ENCODE data around the gene DDX27. TPM values are rescaled to one million over a fixed set of nuclear protein-coding genes. Genes with fewer than 3 reads are reported as not detected.

DDX27 gene
- total RNA-seq, 1 donor from 2014 or later = 8.4 TPM

DNA sequence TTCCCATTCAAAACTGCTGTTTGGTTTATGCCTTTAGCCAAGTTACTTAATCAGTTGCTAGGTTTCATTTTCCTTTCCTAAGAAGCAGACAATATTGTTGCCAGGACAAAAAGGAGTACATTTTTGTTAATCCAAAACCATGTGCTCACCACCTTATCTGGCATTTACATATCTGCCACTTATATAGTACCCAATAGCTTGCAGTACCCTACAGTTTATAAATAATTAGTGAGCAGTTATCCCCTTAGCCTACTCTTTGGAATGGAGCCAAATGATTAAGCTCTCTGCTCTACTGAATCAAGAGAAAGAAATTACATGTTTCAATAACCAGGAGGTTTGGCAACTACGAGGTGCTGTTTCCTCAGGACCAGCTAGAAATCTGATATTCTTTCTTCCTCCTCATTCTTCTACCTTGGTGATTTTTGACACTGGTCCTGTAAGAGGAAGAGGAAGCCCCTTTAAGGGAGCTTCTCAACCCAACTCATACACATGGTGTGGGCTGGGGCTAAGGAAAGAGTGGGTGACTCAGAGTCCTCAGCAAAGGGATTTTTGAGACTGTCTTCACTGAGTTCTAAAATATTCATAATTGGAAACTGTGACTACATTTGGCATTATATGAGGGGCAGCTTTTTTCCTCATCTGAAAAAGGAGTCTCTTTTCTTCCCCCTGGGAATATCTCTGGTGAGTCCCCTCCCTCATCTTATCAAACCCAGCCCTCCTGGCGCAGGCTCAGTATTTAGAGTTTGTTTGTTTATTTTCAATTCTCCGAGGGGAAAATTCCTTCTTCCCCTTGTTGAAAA lies 57.1 kb downstream of the DDX27 start:
- ATAC-seq (no peak), DNase-seq (ENCODE audit: low spot score) (no peak)

DNA sequence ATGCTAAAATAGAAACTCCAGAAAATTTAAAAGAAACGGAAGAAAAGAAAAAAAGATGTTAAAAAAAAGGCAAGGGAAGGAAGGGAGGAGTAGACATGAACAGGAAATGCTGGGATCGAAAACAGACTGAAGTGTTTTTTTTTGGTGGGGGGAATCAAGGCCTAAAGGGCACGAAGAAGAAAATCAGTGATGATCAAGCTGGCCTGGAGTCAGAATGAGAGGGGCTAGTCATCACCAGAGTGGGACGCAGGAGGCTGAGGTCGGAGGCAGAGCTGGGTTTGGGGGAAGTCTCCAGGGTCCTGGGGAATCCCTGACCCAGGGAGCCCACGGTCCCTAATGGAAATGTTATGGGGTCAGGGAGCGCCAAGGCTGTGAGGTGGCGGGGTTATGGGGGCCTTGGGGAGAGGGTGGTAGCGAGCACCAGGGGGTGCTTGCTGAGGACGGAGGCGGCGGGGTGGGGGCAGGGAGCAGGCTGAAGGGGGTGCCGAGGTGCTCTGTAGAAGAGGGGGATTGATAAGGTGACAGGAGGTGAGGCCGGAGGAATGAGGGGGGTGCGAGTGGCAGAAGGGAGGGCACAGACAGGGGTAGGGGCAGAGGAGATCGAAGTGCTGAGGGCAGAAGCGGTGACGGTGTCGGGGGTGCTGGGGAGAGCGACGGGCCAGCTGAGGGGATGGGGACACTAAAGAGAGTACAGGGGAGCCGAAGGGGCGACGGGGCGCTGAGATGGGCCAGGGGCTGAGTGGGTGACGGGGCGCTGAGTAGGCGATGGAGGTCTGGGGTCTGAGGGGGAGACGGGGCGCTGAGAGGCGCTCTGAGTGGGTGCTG lies 58.0 kb downstream of the DDX27 start:
- ATAC-seq (no peak), DNase-seq (ENCODE audit: low spot score) (peak; percentile 55)

DNA sequence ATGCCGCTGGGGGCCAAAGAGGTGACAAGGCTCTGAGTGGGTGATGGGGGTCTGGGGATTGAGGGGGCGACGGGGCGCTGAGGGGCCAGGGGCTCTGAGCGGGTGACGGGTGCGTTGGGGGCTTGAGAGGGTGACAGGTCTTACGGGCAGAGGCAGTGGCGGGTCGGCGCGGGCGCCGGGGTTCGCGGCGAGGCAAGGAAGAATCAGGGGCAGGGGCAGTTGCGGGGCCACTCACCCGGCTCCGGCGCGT lies 58.5 kb downstream of the DDX27 start:
- ATAC-seq = no peak
- no peak for DNase-seq (ENCODE audit: low spot score)

DNA sequence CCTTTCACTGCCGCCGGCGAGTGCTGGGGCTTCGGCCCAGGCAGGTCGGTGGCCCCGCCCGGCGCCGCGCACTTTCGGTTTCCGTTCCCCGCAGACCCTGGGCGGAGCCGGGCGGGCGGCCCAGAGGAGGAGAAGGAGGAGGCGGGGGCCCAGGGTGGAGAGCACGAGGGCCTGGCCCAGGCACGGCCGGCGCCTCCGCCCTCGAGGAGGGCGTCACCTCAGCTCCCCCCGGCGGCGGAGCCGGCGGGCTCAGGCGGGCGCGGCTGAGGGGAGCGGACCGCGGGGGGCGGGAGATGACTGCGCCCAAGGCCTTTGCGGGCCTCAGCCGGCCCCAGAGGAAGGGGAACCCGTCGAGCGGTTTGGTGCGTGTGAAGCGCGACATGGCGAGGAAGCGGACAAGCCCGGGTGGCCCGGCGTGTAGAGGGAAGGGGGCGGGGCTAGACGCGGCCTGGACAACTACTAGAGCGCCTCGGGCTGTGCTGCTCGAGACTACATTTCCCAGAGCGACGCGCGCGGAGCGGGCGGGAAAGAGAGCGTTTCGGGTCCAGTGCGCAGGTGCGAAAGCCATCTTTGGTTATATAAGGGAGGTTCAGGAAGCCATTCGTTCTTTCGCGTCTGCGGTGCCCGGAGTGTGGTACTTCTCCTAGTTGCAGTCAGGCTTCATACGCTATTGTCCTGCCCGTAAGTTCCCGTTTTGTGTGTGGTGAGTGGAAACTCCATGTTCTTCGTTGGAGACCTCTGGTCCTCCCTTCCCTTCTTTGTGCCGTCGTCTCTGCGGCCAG lies 59.0 kb downstream of the DDX27 start, which contains the start of gene ZNFX1:
TSS of gene ZNFX1 (minus strand) at position 22 of the 782 bp plus-strand sequence. CDS start 2,218 bp downstream, outside the sequence.
- DNase-seq (ENCODE audit: low spot score) (peak; percentile 99), ATAC-seq (peak; percentile 93)

DNA sequence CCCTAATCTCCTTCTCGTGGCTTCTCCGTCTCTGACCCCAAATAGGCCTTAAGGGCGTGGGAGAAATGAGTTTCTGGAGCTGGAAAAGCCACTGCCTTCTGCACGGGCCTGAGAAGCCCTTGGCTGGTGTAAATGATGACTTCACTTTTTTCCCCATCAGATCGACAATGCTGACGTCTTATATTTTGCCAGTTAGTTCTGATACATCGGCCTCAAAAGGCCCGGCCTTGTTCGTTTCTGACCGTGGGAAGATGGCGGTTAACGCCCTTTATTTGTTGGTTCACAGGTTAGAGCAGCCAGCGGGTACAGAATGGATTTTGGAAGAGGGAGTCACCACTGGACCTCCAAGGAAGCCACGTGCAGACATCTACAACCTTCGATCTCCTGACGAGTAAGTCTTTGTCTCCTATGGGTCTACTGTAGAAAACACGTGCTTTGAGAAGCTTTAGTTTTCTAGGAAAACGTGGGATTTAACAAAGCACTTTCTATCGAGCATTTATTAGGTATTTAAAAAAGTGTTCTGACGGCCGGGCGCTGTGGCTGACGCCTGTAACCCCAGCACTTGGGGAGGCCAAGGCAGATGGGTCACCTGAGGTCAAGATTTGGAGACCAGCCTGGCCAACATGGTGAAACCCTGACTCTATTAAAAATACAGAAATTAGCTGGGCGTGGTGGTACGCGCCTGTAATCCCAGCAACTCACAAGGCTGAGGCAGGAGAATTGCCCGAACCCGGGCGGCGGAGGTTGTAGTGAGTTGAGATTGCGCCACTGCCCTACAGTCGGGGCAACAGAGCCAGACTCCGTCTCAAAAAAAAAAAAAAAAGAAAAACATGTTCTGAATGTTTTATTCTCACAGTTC lies 59.8 kb downstream of the DDX27 start:
- no peak for ATAC-seq

DNA sequence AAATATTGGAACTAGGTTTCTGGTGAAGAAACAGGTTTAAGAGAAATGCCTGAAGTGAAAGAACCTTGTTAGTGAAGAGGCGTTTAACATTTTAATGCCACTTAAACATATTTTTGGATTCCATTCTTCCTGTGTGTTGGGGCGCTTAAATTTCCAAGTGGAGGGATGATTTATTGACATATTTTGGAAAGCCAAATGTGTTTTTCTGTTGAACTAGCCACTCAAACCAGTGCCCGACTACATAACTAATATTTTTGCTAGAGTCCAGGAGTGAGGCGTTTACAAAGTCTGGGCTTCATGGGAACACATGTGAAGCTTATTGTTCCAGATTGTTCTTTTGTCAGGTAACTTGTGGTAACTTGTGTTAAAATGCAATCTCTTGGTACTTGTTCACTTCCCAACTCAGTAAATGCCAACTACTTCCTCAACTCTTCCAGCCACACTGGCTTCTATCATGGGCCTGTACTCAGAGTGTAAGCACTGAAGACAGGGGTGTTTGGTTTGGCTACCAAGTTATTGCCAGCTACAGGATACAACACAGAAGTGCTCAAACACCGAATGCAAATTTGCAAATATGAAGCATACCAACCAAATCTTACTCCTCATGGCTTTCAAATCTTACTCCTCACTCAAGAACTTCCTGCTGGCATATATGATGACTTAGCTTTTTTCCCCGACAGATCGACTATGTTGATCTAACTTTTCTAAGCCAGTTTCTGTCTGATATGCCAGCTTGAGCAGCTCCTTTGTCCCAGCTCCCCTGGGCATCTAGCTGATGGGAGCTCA lies 60.7 kb downstream of the DDX27 start:
- DNase-seq (ENCODE audit: low spot score) (no peak), ATAC-seq (no peak)

More for the DNA sequence above, 59.8 kb downstream of the DDX27 start:
- DNase-seq (ENCODE audit: low spot score) = peak; percentile 53

DNA sequence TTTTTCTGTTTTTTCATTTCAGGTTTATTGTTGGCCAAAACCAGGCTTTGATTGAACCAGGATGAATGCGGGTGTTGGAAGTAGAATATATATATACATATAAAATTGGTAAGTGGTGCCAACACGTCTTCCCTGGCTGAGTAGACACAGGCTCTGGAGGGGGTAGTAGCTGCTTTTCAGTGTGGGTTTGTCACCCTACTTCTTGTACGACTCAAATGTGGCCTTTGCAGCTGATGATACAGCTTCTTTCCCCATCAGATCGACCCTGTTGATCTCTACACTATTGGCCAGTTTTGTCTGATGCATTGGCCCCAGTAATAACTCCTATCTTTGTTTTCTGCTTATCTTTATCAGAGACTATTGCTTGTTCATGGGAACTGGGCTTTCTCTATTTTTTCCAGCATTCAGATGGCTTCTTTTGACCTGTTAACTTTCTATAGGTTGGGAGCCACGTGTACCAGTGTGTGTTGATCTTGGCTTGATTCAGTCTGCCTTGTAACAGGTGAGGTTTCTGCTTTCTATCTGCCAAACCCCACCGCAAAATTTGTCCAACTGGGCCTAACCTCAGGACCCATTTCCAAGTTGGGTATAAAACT lies 61.3 kb downstream of the DDX27 start:
- no peak for DNase-seq (ENCODE audit: low spot score)
- no peak for ATAC-seq

DNA sequence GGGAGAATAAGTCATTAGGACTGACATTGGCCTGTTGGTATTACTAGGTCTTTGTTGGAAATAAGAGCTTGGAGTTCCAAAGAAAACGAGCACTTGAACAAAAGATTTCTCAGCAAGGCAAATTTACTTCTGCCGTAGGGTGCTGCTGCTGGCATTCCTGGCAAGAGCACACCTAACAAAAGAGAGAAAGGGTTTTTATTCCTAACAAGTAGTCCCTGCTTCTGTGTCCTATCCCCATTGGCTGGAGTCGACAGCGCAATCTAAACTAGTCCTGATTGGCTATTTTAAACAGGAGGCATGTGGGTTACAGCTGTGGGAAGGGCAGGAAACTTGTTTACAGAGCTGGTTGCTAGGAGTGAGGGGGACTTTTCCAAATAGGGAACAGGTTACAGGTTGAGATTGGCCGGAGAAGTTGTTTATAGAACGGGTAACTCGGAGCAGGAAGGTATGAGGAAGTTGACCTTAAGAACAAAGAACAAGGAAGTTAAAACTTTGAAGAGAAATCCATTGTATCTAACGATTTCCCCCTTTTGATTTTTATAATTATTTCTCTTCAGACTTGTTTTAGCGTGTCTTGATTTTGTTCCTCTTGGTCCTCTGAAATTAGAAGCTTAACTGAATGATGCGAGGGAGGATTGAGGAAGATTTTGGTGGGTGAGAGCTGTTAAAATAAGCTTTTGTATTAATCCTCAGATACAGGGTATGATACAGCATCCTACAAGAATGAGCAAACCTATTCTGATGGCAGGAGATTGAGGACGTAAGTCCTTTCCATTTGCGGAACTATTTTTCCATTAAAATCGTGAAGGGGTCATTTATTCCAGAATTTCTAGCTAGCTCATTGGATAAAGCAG lies 62.1 kb downstream of the DDX27 start:
- no peak for DNase-seq (ENCODE audit: low spot score)
- ATAC-seq = no peak

DNA sequence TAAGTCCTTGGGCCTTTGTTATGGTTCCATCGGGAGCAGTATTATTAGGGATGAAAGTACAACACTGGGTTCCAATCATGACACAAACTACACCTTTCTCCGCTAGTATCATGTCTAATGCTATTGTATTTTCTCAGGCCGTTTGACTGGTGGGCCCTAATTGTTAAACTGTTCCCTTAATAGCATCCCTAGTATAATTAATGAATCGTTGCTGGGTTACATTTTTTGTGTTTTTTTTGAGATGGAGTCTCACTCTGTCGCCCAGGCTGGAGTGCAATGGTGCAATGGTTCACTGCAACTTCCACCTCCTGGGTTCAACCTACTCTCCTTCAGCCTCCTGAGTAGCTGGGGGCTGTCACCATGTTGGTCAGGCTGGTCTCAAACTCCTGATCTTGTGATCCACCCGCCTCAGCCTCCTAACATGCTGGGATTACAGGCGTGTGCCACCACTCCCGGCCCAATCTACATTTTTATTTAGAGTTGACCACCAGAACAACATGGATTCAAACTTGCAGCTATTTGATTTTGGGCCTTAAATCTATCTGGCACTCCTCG lies 62.8 kb downstream of the DDX27 start:
- ATAC-seq (no peak), DNase-seq (ENCODE audit: low spot score) (no peak)

DNA sequence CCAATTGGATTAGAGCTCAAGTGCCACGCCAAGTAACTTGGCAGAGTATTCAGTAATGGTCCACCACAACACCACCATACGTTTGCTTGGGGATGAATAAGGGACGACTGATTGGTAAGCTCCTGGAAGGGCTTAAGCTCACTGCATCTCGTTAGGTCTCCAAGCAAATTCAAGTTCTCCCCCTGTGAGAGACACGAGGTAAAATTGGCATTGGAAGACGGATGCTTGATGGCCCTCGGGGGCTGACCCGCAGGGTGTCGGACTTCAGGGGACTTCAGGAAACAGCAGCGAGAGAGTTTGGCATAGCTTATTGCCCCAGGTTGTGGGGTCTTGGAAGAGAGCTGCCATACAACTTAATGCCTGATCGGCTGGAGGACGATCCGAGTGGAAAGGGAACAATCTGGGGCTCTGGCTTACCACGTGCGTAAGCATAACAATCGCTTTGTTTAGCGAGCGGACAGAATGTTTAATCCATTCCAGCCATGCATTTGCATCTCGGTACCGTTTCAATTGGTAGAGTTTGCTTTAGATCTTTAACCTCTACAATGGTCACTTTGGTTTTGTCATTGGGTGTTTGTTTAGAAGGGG lies 63.5 kb downstream of the DDX27 start:
- DNase-seq (ENCODE audit: low spot score) (no peak), ATAC-seq (no peak)

DNA sequence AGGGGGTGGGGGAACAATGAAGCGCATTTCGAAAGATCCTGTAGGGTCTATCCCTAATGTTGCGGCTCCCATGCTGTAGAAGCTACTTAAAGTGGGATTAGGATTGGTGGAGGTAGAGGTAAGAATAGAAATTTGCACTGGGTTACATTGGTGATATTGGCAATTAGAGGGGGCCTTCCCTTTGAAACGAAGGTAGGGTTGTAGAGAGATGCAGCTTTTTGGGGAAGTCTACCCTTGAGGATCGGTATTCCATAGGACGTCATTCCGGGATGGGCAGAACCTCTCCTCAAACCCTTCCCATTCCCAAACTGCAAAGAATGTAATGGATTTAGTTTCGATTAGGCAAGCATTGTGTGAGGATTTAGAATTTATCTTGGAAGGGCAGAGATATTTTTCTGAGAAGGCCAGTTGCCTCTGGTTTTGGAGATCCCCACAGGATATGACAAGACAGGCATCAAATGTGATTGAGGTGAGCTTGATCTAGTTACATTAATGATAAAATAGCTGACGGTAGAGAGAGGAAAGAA lies 64.0 kb downstream of the DDX27 start:
- no peak for DNase-seq (ENCODE audit: low spot score)
- no peak for ATAC-seq

DNA sequence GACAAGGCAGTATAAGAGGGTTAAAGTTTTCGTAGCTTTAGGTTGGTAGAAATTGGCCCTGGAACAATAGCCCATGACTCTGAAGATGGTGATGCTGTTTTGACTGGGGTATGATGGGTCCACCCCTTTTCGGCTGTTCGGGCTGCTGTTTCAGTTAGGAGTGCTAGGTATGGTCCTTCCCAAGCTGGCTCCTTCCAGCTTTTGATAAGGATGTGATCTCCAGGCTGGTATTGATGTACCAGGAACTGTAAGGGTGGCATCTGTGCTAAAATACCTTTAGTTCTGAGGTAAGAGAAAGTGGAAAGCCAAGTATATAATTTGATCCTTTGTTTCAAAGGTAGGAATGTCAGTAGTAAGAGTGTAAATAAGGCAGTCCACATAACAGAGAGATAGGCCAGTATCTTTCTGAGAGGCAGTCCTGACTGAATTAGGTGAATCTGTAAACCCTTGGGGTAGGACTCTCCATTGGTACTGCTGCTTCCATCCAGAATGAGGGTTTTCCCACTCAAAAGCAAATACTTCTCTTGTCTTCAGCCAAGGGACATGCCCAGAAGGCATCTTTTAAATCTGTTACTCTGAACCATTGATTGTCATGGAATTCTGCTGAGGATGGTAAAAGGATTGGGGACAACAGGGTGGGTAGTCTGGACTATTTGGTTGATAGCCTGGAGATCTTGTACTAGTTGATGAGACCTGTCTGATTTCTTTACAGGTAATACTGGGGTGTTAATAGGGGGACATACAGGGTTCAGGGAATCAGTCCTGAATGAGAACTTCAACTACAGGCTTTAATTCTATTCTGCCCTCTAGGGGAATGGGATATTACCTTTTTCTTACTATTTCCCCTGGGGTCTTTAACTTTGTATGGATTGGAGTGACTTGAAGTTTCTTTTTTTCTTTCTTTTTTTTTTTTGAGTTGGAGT lies 64.7 kb downstream of the DDX27 start:
- ATAC-seq = no peak
- DNase-seq (ENCODE audit: low spot score) = no peak

DNA sequence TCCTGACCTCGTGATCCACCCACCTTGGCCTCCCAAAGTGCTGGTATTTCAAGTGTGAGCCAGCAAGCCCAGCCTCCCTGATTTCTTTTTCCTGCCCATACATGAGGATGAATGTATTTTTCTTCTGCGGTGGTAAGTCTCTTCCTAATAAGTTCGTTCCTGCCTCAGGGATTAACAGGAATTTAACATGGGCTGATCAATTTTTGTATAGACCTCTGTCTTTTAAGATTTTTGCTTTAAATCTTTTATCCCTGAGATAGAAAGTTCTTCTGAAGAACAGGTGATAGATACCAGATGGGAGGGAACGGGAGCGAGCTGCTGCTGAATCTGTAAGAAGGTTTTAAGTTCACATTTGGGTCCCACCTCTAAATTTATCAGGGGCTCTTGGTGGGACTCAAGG lies 65.6 kb downstream of the DDX27 start:
- no peak for DNase-seq (ENCODE audit: low spot score)
- no peak for ATAC-seq

DNA sequence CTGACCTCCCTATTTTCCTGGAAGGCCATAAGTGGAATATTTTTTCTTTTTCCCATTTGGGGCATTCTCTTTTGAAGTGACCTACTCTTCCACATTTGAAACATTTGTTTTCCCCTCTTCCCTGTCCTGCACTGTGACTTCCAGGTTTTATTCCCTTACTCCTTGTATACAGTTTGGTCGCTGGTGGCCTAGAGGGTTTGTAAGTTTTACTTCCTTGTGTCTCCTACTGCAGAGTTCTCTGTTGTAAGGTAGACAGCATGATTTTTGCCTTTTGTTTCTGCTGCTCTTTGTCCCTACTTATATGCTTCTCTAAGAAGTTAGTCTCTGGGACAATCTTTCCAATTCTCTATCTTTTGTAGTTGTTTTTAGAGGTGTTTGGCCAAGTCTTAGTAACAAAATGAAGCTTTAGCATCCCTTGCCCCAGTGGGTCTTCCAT lies 66.0 kb downstream of the DDX27 start:
- DNase-seq (ENCODE audit: low spot score) (no peak), ATAC-seq (no peak)

DNA sequence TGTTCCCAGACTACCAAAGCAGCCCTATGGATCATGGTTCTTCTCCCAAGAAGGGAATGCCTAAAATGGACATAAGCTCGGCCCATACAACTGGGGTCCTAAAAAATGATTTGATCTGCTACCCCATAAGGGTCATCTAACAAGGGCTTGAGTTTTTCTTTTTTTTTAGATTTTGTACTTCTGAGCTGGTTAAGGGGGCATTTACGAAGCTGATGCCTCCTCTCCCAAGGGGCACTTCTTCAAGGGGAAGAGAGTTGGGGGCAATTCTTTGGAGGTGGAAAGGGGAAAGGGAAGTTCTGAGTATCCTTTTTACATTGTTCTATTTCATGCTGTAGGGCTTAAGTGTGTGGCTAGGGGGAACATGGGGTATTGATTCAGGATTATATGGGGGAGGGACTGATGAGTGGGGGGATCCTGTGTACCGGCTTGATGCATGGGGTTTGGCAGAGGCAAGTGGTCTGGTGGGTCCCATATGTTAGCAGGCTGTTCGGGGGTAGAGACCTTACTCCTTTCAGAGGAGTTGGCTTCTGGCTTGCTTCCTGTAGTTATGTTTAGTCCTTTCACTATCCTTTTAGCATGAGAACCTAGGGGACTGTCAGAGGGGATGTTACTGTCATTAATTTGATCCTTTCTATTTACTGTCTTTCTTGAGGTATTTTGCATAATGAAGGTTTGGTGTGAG lies 66.7 kb downstream of the DDX27 start:
- no peak for ATAC-seq
- DNase-seq (ENCODE audit: low spot score) = no peak

Measured in left lobe of liver (tissue), 2 donors.